PC-9 (cell line): ENCODE results near the gene MAFG. TPM values are rescaled to one million over a fixed set of nuclear protein-coding genes. Genes with fewer than 3 reads are reported as not detected.
A peak's percentile ranks its signal among the peaks of the same experiment; 100 is the strongest.

Source experiments
- BruUV-seq: library from RNA; stranded (reverse); fragments of 400-500 nt; replicated peaks from 2 replicates; lab custom pipeline; 2021; lab: Mats Ljungman, UMichigan
- CTCF ChIA-PET: fragments of 300-600 bp; sonication (Branson Sonifier 250); formaldehyde crosslinking; loops from one replicate; lab custom pipeline; 2022; ENCODE audit warnings: antibody characterized with exemption; lab: Charles Lee
- POLR2A ChIA-PET: fragments of 300-600 bp; sonication (Branson Sonifier 250); formaldehyde crosslinking; loops from one replicate; lab custom pipeline; 2022; ENCODE audit warnings: antibody characterized with exemption; ENCODE audit not compliant: unreplicated experiment; lab: Charles Lee
- DNase-seq, 2 experiments: peaks; one replicate each; pipeline versions ENCODE4 v3.0.0 to v3.0.0-alpha.2; 2015 to 2022; ENCODE audit warnings: mixed read lengths in 1 of 2
- H2AFZ ChIP-seq: fragments of 200-600 bp; sonication (generic); 2 replicates; pipeline ENCODE4 v1.8.1; 2017; ENCODE audit warnings: antibody characterized with exemption
- H3F3A ChIP-seq: fragments of 200-600 bp; sonication (generic); 2 replicates; pipeline ENCODE4 v1.8.1; 2017; ENCODE audit warnings: antibody characterized with exemption, mild to moderate bottlenecking, low read depth; ENCODE audit not compliant: insufficient read depth
- H3K27ac ChIP-seq: fragments of 200-600 bp; sonication (generic); 2 replicates; pipeline ENCODE4 v1.6.1; 2016; ENCODE audit warnings: mixed run types
- H3K27me3 ChIP-seq: fragments of 200-600 bp; sonication (generic); 2 replicates; pipeline ENCODE4 v1.6.1; 2016; ENCODE audit warnings: low read depth, mixed run types; ENCODE audit not compliant: insufficient read depth
- H3K36me3 ChIP-seq: fragments of 200-600 bp; sonication (generic); 2 replicates; pipeline ENCODE4 v1.6.1; 2016; ENCODE audit warnings: low read depth, mixed run types
- H3K4me1 ChIP-seq: fragments of 200-600 bp; sonication (generic); replicated peaks from 2 replicates; pipeline ENCODE4 v1.6.1; 2016; ENCODE audit warnings: mixed run types; ENCODE audit not compliant: insufficient read depth
- H3K4me2 ChIP-seq: fragments of 200-600 bp; sonication (generic); 2 replicates; pipeline ENCODE4 v1.6.1; 2017; ENCODE audit warnings: mixed run types
- H3K4me3 ChIP-seq: fragments of 200-600 bp; sonication (generic); 2 replicates; pipeline ENCODE4 v1.6.1; 2016; ENCODE audit warnings: mixed run types
- H3K79me2 ChIP-seq: fragments of 200-600 bp; sonication (generic); 2 replicates; pipeline ENCODE4 v1.6.1; 2017; ENCODE audit warnings: low read depth, mixed run types
- H3K9me2 ChIP-seq: fragments of 200-600 bp; sonication (generic); 2 replicates; pipeline ENCODE4 v1.8.1; 2017; ENCODE audit warnings: mild to moderate bottlenecking; ENCODE audit not compliant: insufficient read depth
- H3K9me3 ChIP-seq: fragments of 200-600 bp; sonication (generic); 2 replicates; pipeline ENCODE4 v1.8.1; 2016; ENCODE audit warnings: low read depth; ENCODE audit not compliant: insufficient read depth
- H4K20me1 ChIP-seq: fragments of 200-600 bp; sonication (generic); 2 replicates; pipeline ENCODE4 v1.8.1; 2017; ENCODE audit not compliant: insufficient read depth
- CTCF ChIP-seq: fragments of 200-600 bp; sonication (generic); conservative IDR thresholded peaks from 2 replicates; pipeline ENCODE4 v1.6.1; 2017; ENCODE audit warnings: mixed run types, antibody characterized with exemption, mild to moderate bottlenecking, moderate library complexity
- EZH2 ChIP-seq: fragments of 200-600 bp; sonication (generic); IDR thresholded peaks from 2 replicates; pipeline ENCODE4 v1.8.0; 2017; ENCODE audit warnings: antibody characterized with exemption, low read depth
- intact Hi-C: fragments of 100-400 bp; cut with micrococcal nuclease; formaldehyde crosslinking; loops from one replicate; pipeline ENCODE4 v1.10.0; 2022; ENCODE audit not compliant: unreplicated experiment
- total RNA-seq: library from RNA; stranded (reverse); gene quantifications from 2 replicates; pipeline ENCODE4 v1.2.3, GENCODE V29; 2021

MAFG gene
- total RNA-seq, 1 experiment from 2014 or later, result 79.5 TPM

DNA sequence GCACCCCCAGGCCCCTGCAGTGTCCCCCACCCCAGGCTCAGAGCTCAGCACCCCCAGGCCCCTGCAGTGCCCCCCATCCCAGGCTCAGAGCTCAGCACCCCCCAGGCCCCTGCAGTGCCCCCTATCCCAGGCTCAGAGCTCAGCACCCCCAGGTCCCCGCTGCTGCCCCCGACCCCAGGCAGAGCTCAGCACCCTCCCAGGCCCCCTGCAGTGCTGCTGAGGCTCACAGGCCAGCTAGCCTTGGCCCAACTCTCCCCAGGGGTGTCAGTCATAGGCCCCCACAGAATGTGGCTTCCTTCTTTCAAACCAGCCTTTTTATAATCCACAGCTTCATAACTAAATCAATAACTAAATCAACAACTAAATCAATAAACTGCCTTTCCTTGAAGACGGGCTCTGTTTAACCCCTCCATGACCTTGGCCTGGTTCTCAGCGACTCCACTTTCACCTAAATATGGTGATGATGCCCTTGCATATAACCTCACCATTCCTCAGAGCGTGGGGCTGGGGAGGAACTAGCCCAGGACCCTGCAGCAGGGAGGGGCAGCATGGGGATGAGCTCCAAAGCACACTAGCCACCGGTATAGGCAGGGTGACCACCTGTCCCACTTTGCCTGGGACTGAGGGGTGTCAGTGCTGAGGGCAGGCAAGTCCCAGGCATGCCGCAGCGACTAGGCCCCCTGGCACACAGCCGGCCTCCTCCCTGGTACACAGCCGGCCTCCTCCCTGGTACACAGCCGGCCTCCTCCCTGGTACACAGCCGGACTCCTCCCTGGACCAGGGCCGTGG is 28.4 kb upstream of the MAFG start:
- H3K27ac ChIP-seq, result no peak overlapping the region
- no peaks in the 10 kb centered on the region for H3K9me2 ChIP-seq
- H3K36me3 ChIP-seq, result no peaks in the 10 kb centered on the region
- H3K79me2 ChIP-seq, result no peaks in the 10 kb centered on the region
- peaks cover 7% of the 10 kb centered on the region for H3F3A ChIP-seq
- POLR2A ChIA-PET, result interaction anchor here (0.9 kb wide), 1 partner anchor 67 kb away, joined by 5 read pairs; the partner anchor contains the start of gene CENPX
- no peak overlapping the region for H3K4me3 ChIP-seq
- peaks cover 6% of the 10 kb centered on the region; the same call in 1 of the 2 replicates for H3K4me1 ChIP-seq
- no peaks in the 10 kb centered on the region for H3K9me3 ChIP-seq
- no peak overlapping the region for H3K4me2 ChIP-seq
- intact Hi-C loops, result no loop called here
- no peak for TF ChIP-seq CTCF
- CTCF ChIA-PET, result interaction anchor here (0.7 to 1.4 kb wide), 2 partner anchors 53 to 66 kb away, joined by 5 read pairs; no protein-coding TSS in a partner anchor
- DNase-seq, result no peak
- H3K27me3 ChIP-seq, result no peaks in the 10 kb centered on the region
- no peak overlapping the region for H2AFZ ChIP-seq
- BruUV-seq, result no TSS peak
- no peaks in the 10 kb centered on the region for H4K20me1 ChIP-seq

- Histone ChIP-seq H3K4me1 (peaks cover 6% of the 10 kb centered on the region; the same call in 1 of the 2 replicates), H3F3A (peaks cover 7% of the 10 kb centered on the region), H2AFZ (no peak overlapping the region), H3K4me2 (no peak overlapping the region), H3K27me3 (no peaks in the 10 kb centered on the region), H4K20me1 (no peaks in the 10 kb centered on the region), H3K9me2 (no peaks in the 10 kb centered on the region), H3K9me3 (no peaks in the 10 kb centered on the region), H3K79me2 (no peaks in the 10 kb centered on the region), H3K36me3 (no peaks in the 10 kb centered on the region), H3K4me3 (no peak overlapping the region), H3K27ac (no peak overlapping the region)
- POLR2A ChIA-PET, result interaction anchor here (0.6 to 0.9 kb wide), 3 partner anchors 67 to 390 kb away, joined by 3 to 5 read pairs (median 5); partner anchors contain the start of gene CENPX
- BruUV-seq, result no TSS peak
- TF ChIP-seq EZH2 (no peak), CTCF (no peak)
- CTCF ChIA-PET, result interaction anchor here (0.7 to 1.4 kb wide), 4 partner anchors 12 to 66 kb away, joined by 3 to 5 read pairs (median 5); no protein-coding TSS in a partner anchor
- intact Hi-C loops, result no loop called here
- peak; percentile 61 to 62 for DNase-seq
Observed at GRCh38 chr17:81955058-81955681, 27.6 kb upstream of the MAFG start.
